Lower lobe of right lung (tissue), 2 donors: ENCODE data around the gene LDB3. TPM values are rescaled to one million over a fixed set of nuclear protein-coding genes. Genes with fewer than 3 reads are reported as not detected.

Source experiments
- ATAC-seq, 2 donors: fragments of 200-7000 bp; cut with Tn5 transposase; one replicate each; pipeline ENCODE4 v1.9.1; 2020 to 2022; ENCODE audit warnings: mild to moderate bottlenecking in 2 of 2, moderate library complexity in 2 of 2
- DNase-seq: peaks from one replicate; pipeline ENCODE4 v3.0.0-alpha.2; 2020
- H3K27ac ChIP-seq: fragments of 200-600 bp; one replicate; pipeline ENCODE4 v1.8.0; 2022
- H3K27me3 ChIP-seq: fragments of 200-600 bp; one replicate; pipeline ENCODE4 v1.8.0; 2022; ENCODE audit warnings: low read depth
- H3K36me3 ChIP-seq: fragments of 200-600 bp; one replicate; pipeline ENCODE4 v1.8.0; 2022; ENCODE audit warnings: mild to moderate bottlenecking
- H3K4me1 ChIP-seq: fragments of 200-600 bp; one replicate; pipeline ENCODE4 v1.8.0; 2022
- H3K4me3 ChIP-seq: fragments of 200-600 bp; one replicate; pipeline ENCODE4 v1.8.0; 2022; ENCODE audit warnings: mild to moderate bottlenecking
- H3K9me3 ChIP-seq: fragments of 200-600 bp; one replicate; pipeline ENCODE4 v1.8.0; 2022
- intact Hi-C: fragments of 100-400 bp; cut with DNase I; formaldehyde crosslinking; loops from one replicate; pipeline ENCODE4 v1.11.0; 2022
- total RNA-seq: library from RNA; stranded (reverse); fragmentation: NEBNext Ultra II Directional; extraction: Animal tissue kit (Norgen Biotek cat#: 25700); gene quantifications from one replicate; pipeline ENCODE4 v1.2.1, GENCODE V29; 2021
- TF ChIP-seq, protein P1 (sequence below): fragments of 200-600 bp; IDR thresholded peaks from one replicate; pipeline ENCODE4 v1.8.0; 2022; ENCODE audit warnings: antibody characterized with exemption, mild to moderate bottlenecking
- donor health status: DM: no; HTN: yes; CAD: no; lungs with severe emphysema.

LDB3 gene
- total RNA-seq, 1 donor from 2014 or later: 2.2 TPM

DNA sequence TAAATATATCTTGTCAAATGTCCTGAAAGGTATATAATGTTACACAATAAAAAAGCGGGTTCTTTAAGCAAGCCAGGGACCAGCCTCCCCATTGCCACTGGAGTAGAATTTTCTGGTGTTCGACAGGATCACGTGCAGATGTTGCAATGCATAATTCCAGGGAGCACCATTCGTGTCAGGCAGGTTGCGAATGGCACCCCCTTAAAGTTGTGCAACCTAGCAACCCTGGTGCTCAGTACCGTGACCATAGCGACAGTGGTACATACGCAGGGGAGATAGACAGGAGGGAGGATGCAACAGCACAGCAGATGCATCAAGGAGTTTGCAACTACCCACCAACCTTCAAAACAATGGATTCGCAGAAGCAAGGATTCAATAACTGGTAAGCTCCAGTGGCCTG, 81.5 kb downstream of the LDB3 start:
- Histone ChIP-seq H3K4me1 (peaks cover 10% of the 10 kb centered on the region), H3K27me3 (peaks cover 4% of the 10 kb centered on the region), H3K9me3 (no peaks in the 10 kb centered on the region), H3K36me3 (no peaks in the 10 kb centered on the region), H3K4me3 (no peak overlapping the region), H3K27ac (no peak overlapping the region)
- TF ChIP-seq, protein P1, sequence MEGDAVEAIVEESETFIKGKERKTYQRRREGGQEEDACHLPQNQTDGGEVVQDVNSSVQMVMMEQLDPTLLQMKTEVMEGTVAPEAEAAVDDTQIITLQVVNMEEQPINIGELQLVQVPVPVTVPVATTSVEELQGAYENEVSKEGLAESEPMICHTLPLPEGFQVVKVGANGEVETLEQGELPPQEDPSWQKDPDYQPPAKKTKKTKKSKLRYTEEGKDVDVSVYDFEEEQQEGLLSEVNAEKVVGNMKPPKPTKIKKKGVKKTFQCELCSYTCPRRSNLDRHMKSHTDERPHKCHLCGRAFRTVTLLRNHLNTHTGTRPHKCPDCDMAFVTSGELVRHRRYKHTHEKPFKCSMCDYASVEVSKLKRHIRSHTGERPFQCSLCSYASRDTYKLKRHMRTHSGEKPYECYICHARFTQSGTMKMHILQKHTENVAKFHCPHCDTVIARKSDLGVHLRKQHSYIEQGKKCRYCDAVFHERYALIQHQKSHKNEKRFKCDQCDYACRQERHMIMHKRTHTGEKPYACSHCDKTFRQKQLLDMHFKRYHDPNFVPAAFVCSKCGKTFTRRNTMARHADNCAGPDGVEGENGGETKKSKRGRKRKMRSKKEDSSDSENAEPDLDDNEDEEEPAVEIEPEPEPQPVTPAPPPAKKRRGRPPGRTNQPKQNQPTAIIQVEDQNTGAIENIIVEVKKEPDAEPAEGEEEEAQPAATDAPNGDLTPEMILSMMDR: no peak
- intact Hi-C loops: no loop called here
- ATAC-seq (no peak), DNase-seq (no peak)

DNA sequence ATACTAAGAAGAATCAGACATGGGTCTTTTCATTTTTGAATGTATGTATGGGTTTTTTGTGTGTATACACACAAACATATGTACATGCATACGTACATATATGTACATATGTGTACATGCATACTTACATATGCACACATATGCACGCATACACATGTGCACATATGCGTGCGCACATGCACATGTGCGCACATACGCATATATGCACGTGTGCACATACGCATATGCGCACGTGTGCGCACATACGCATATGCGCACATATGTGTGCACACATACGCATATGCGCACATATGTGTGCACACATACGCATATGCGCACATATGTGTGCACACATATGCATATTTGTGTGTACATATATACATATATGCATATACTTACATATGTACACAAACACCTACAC, 83.2 kb downstream of the LDB3 start:
- intact Hi-C loops: no loop called here
- ATAC-seq: no peak
- DNase-seq: no peak
- no peak overlapping the region for H3K4me3 ChIP-seq
- TF ChIP-seq, protein P1: no peak
- H3K27ac ChIP-seq: no peak overlapping the region
- H3K4me1 ChIP-seq: peaks cover 17% of the 10 kb centered on the region
- H3K27me3 ChIP-seq: peaks cover 12% of the 10 kb centered on the region
- H3K9me3 ChIP-seq: no peaks in the 10 kb centered on the region
- H3K36me3 ChIP-seq: no peaks in the 10 kb centered on the region

DNA sequence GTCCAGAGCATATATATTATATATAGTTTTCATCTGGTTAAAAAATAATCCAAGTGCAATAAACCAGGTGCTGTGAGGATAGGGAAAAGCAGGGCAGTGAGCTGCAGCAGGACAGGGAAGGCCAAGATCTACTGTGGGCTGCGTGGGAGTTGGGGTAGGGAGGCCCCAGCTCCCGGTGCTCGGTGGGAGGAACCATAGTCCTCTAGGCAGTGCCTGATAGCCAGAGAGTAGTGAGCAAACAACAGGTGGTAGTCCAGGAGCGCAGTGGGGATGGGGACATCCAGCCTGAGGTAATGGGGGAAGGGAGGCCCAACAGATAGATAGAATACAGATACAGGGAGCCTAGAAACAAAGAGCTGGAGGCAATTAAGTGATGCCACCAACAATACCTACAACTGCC, 84.0 kb downstream of the LDB3 start:
- no peak for ATAC-seq
- H3K4me3 ChIP-seq: no peak overlapping the region
- H3K36me3 ChIP-seq: no peaks in the 10 kb centered on the region
- H3K27me3 ChIP-seq: peaks cover 14% of the 10 kb centered on the region
- no peaks in the 10 kb centered on the region for H3K9me3 ChIP-seq
- H3K27ac ChIP-seq: no peak overlapping the region
- TF ChIP-seq, protein P1: no peak
- peaks cover 17% of the 10 kb centered on the region for H3K4me1 ChIP-seq
- intact Hi-C loops: no loop called here
- no peak for DNase-seq

DNA sequence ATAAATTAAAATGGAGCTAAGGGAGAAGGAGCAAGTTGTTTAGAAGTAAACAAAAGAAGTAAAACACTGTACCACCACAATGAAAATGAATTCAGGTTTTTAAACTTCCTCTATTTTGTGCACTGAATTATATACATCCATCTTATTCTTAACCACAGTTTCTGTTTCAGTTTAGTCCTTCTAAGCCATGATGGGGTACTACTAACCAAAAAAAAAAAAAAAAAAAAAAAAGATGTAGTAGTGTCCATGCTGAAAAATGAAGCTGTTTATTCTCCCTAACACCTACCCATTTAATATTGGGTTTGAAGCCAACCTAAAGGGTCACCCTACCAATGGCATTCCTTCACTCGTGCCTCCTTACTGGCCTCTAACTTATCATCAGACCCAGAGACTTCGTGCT, 84.7 kb downstream of the LDB3 start:
- Histone ChIP-seq H3K27ac (no peak overlapping the region), H3K36me3 (no peaks in the 10 kb centered on the region), H3K27me3 (peaks cover 20% of the 10 kb centered on the region), H3K9me3 (no peaks in the 10 kb centered on the region), H3K4me1 (peaks cover 10% of the 10 kb centered on the region), H3K4me3 (no peak overlapping the region)
- TF ChIP-seq, protein P1: no peak
- ATAC-seq (no peak), DNase-seq (no peak)
- intact Hi-C loops: no loop called here

DNA sequence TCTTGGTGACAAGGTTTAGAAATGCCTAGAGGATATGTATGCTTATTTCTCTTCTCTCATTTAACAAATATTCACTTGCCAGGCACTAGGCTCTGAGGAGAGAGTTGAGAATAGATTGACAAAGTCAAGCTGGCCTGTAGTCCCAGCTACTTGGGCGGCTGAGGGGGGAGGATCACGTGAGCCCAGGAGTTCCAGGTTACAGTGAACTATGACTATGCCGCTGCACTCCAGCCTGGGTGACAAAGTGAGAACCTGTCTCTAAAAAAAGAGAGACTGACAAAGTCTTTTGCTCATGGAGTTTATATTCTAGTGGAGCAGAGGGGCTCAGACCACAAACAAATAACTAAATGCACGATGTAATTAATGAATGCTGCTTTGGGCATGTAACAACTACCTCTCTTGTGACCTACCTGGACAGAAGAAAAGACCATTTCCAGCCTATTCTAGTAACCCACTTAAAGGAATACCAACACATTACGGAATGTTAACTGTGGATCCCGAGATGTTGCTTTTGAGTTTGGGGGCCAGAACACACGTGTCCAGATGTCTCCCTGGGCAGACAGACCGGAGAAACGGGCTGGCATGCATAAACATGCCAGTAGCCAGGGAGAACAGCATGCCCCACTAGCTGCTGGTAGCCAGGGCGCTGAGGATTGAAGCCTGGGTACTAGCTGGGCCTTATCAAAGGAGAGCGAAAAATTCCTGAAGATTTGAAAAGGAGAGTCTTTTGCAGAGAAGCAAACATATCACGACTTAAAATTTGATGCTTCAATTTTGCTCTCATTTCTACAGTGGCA, 85.5 kb downstream of the LDB3 start:
- ATAC-seq: no peak

More for the DNA sequence above, 85.5 kb downstream of the LDB3 start:
- peaks cover 7% of the 10 kb centered on the region for H3K4me1 ChIP-seq
- H3K36me3 ChIP-seq: no peaks in the 10 kb centered on the region
- TF ChIP-seq, protein P1: no peak
- H3K9me3 ChIP-seq: no peaks in the 10 kb centered on the region
- H3K27me3 ChIP-seq: peaks cover 22% of the 10 kb centered on the region
- no peak overlapping the region for H3K4me3 ChIP-seq
- intact Hi-C loops: no loop called here
- peak; percentile 57 for DNase-seq
- no peak overlapping the region for H3K27ac ChIP-seq
